ENCODE data around the gene SPAAR.

SPAAR gene

GRCh38 chr9:35909274-35909673, at the start of gene SPAAR:
TSS of gene SPAAR (plus strand) at chr9:35909490. CDS start at chr9:35910464, 974 bp downstream.
- no peak for DNase-seq
- H3K4me3 ChIP-seq (ENCODE audit: low read length) = no peak within 1 kb of the TSS
- H3K4me1 ChIP-seq (ENCODE audit: low read length) = peaks cover 19% of the 10 kb centered on the region
- H3K9ac ChIP-seq (ENCODE audit: low read length) = no peak within 1 kb of the TSS
- H2AFZ ChIP-seq (ENCODE audit: low read length) = peak within 1 kb of the TSS; percentile 95
- H3F3A ChIP-seq (ENCODE audit: insufficient read depth, low read length) = peaks cover 15% of the 10 kb centered on the region
- H3K36me3 ChIP-seq (replicated peaks; ENCODE audit: insufficient read depth, low read length) = no peaks in the 10 kb centered on the region
- no peaks in the 10 kb centered on the region for H3K27me3 ChIP-seq (replicated peaks; ENCODE audit: insufficient read depth, low read length)
- no peaks in the 10 kb centered on the region for H3K9me2 ChIP-seq (replicated peaks; ENCODE audit: insufficient read depth, low read length)
- no peaks in the 10 kb centered on the region for H4K20me1 ChIP-seq (ENCODE audit: insufficient read depth, low read length)
- H3K9me3 ChIP-seq (replicated peaks; ENCODE audit: insufficient read depth, low read length) = no peaks in the 10 kb centered on the region
- TF ChIP-seq EZH2phosphoT487 (IDR thresholded peaks at IDR 0.05; ENCODE audit: low read length) = no peak
- TF ChIP-seq EZH2 (optimal IDR thresholded peaks at IDR 0.05; ENCODE audit: low read depth, low read length) = no peak
- H3K27ac ChIP-seq (ENCODE audit: low read length) = no peak within 1 kb of the TSS
- no peaks in the 10 kb centered on the region for H3K79me2 ChIP-seq (ENCODE audit: low read length)
- H3K4me2 ChIP-seq (ENCODE audit: low read depth, low read length) = peak within 1 kb of the TSS; percentile 75

GRCh38 chr9:35859990-35860339, 49.3 kb upstream of the SPAAR start:
- Histone ChIP-seq H3K4me1 (ENCODE audit: low read length) (no peaks in the 10 kb centered on the region), H3K9me3 (replicated peaks; ENCODE audit: insufficient read depth, low read length) (no peaks in the 10 kb centered on the region), H3K36me3 (replicated peaks; ENCODE audit: insufficient read depth, low read length) (no peaks in the 10 kb centered on the region), H3K9me2 (replicated peaks; ENCODE audit: insufficient read depth, low read length) (no peaks in the 10 kb centered on the region), H3K9ac (ENCODE audit: low read length) (no peak overlapping the region), H3K4me2 (ENCODE audit: low read depth, low read length) (no peak overlapping the region), H3K27ac (ENCODE audit: low read length) (no peak overlapping the region), H3F3A (ENCODE audit: insufficient read depth, low read length) (no peaks in the 10 kb centered on the region), H4K20me1 (ENCODE audit: insufficient read depth, low read length) (no peaks in the 10 kb centered on the region), H3K27me3 (replicated peaks; ENCODE audit: insufficient read depth, low read length) (no peaks in the 10 kb centered on the region), H3K79me2 (ENCODE audit: low read length) (no peaks in the 10 kb centered on the region), H2AFZ (ENCODE audit: low read length) (no peak overlapping the region), H3K4me3 (ENCODE audit: low read length) (no peak overlapping the region)
- TF ChIP-seq, protein P1, sequence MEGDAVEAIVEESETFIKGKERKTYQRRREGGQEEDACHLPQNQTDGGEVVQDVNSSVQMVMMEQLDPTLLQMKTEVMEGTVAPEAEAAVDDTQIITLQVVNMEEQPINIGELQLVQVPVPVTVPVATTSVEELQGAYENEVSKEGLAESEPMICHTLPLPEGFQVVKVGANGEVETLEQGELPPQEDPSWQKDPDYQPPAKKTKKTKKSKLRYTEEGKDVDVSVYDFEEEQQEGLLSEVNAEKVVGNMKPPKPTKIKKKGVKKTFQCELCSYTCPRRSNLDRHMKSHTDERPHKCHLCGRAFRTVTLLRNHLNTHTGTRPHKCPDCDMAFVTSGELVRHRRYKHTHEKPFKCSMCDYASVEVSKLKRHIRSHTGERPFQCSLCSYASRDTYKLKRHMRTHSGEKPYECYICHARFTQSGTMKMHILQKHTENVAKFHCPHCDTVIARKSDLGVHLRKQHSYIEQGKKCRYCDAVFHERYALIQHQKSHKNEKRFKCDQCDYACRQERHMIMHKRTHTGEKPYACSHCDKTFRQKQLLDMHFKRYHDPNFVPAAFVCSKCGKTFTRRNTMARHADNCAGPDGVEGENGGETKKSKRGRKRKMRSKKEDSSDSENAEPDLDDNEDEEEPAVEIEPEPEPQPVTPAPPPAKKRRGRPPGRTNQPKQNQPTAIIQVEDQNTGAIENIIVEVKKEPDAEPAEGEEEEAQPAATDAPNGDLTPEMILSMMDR (IDR thresholded peaks at IDR 0.05; ENCODE audit: low read length) = no peak
- TF ChIP-seq EZH2 (optimal IDR thresholded peaks at IDR 0.05; ENCODE audit: low read depth, low read length) = no peak
- no peak for TF ChIP-seq EZH2phosphoT487 (IDR thresholded peaks at IDR 0.05; ENCODE audit: low read length)
- DNase-seq = no peak

- Histone ChIP-seq H3K9ac (ENCODE audit: low read length) (no peak overlapping the region), H3K27me3 (replicated peaks; ENCODE audit: insufficient read depth, low read length) (no peaks in the 10 kb centered on the region), H3K4me1 (ENCODE audit: low read length) (no peaks in the 10 kb centered on the region), H3K4me2 (ENCODE audit: low read depth, low read length) (no peak overlapping the region), H3K79me2 (ENCODE audit: low read length) (no peaks in the 10 kb centered on the region), H3K4me3 (ENCODE audit: low read length) (no peak overlapping the region), H4K20me1 (ENCODE audit: insufficient read depth, low read length) (no peaks in the 10 kb centered on the region), H3K27ac (ENCODE audit: low read length) (no peak overlapping the region), H3K9me3 (replicated peaks; ENCODE audit: insufficient read depth, low read length) (no peaks in the 10 kb centered on the region), H3K9me2 (replicated peaks; ENCODE audit: insufficient read depth, low read length) (no peaks in the 10 kb centered on the region), H3F3A (ENCODE audit: insufficient read depth, low read length) (no peaks in the 10 kb centered on the region), H3K36me3 (replicated peaks; ENCODE audit: insufficient read depth, low read length) (no peaks in the 10 kb centered on the region), H2AFZ (ENCODE audit: low read length) (no peak overlapping the region)
- DNase-seq = no peak
- TF ChIP-seq, protein P1 (IDR thresholded peaks at IDR 0.05; ENCODE audit: low read length) = no peak
- no peak for TF ChIP-seq EZH2 (optimal IDR thresholded peaks at IDR 0.05; ENCODE audit: low read depth, low read length)
- no peak for TF ChIP-seq EZH2phosphoT487 (IDR thresholded peaks at IDR 0.05; ENCODE audit: low read length)
Measured at GRCh38 chr9:35861161-35861897, 48.0 kb upstream of the SPAAR start.

- H3K9me3 ChIP-seq (replicated peaks; ENCODE audit: insufficient read depth, low read length) = no peaks in the 10 kb centered on the region
- no peak overlapping the region for H3K4me3 ChIP-seq (ENCODE audit: low read length)
- H3K27me3 ChIP-seq (replicated peaks; ENCODE audit: insufficient read depth, low read length) = no peaks in the 10 kb centered on the region
- no peak for DNase-seq
- H3K27ac ChIP-seq (ENCODE audit: low read length) = no peak overlapping the region
- no peaks in the 10 kb centered on the region for H3K4me1 ChIP-seq (ENCODE audit: low read length)
- H3K36me3 ChIP-seq (replicated peaks; ENCODE audit: insufficient read depth, low read length) = no peaks in the 10 kb centered on the region
- no peak overlapping the region for H3K9ac ChIP-seq (ENCODE audit: low read length)
- no peak for TF ChIP-seq EZH2 (optimal IDR thresholded peaks at IDR 0.05; ENCODE audit: low read depth, low read length)
- TF ChIP-seq, protein P1 (IDR thresholded peaks at IDR 0.05; ENCODE audit: low read length) = no peak
- no peak for TF ChIP-seq EZH2phosphoT487 (IDR thresholded peaks at IDR 0.05; ENCODE audit: low read length)
- no peaks in the 10 kb centered on the region for H4K20me1 ChIP-seq (ENCODE audit: insufficient read depth, low read length)
- H3K9me2 ChIP-seq (replicated peaks; ENCODE audit: insufficient read depth, low read length) = no peaks in the 10 kb centered on the region
- H3F3A ChIP-seq (ENCODE audit: insufficient read depth, low read length) = no peaks in the 10 kb centered on the region
- no peak overlapping the region for H3K4me2 ChIP-seq (ENCODE audit: low read depth, low read length)
- H2AFZ ChIP-seq (ENCODE audit: low read length) = no peak overlapping the region
- no peaks in the 10 kb centered on the region for H3K79me2 ChIP-seq (ENCODE audit: low read length)
Measured at GRCh38 chr9:35862328-35862727, 47.0 kb upstream of the SPAAR start.
